ENCODE data around the gene GLIS2. TPM values are rescaled to one million over a fixed set of nuclear protein-coding genes. Genes with fewer than 3 reads are reported as not detected.

Gene GLIS2
- total RNA-seq, 1 experiment from 2014 or later, result 2.1 TPM

GRCh38 chr16:4322121-4323052, 6.5 kb downstream of the GLIS2 start:
- Histone ChIP-seq H3K4me1 (ENCODE audit: insufficient read depth, low read length) (peaks cover 5% of the 10 kb centered on the region; the same call in 1 of the 2 replicates), H3K79me2 (ENCODE audit: low read length) (peaks cover 68% of the 10 kb centered on the region)
- CTCF ChIA-PET, result interaction anchor here (0.6 kb wide), 1 partner anchor 32 kb away, joined by 3 read pairs; no protein-coding TSS in a partner anchor

GRCh38 chr16:4323071-4323844, 7.4 kb downstream of the GLIS2 start:
- H4K20me1 ChIP-seq (ENCODE audit: low read length), result no peaks in the 10 kb centered on the region
- H3K36me3 ChIP-seq (ENCODE audit: low read depth, low read length), result no peaks in the 10 kb centered on the region
- H3F3A ChIP-seq (ENCODE audit: low read length, unreplicated experiment), result no peaks in the 10 kb centered on the region
- no peak overlapping the region for H2AFZ ChIP-seq (ENCODE audit: low read length)
- H3K9me3 ChIP-seq (ENCODE audit: low read length), result no peaks in the 10 kb centered on the region
- POLR2A ChIA-PET (ENCODE audit: unreplicated experiment), result no interaction called here
- no TSS peak for BruUV-seq (replicated peaks)
- H3K4me2 ChIP-seq (ENCODE audit: low read length), result no peak overlapping the region
- H3K9ac ChIP-seq (ENCODE audit: low read length), result no peak overlapping the region
- TF ChIP-seq CTCF (conservative IDR thresholded peaks at IDR 0.05; ENCODE audit: low read depth, low read length) (no peak), EZH2phosphoT487 (IDR thresholded peaks at IDR 0.05; ENCODE audit: borderline replicate concordance, low read length) (no peak), EZH2 (IDR thresholded peaks at IDR 0.05; ENCODE audit: low read length, unreplicated experiment) (no peak)
- ATAC-seq (peak; percentile 49; the same call in 1 of the 2 replicates), DNase-seq (no peak)
- peaks cover 59% of the 10 kb centered on the region for H3K79me2 ChIP-seq (ENCODE audit: low read length)
- intact Hi-C loops (cut with micrococcal nuclease), result no loop called here
- H3K27me3 ChIP-seq (ENCODE audit: low read length), result no peaks in the 10 kb centered on the region
- no peaks in the 10 kb centered on the region for H3K4me1 ChIP-seq (ENCODE audit: insufficient read depth, low read length)
- H3K27ac ChIP-seq (ENCODE audit: low read length), result no peak overlapping the region
- CTCF ChIA-PET, result interaction anchor here (0.6 kb wide), 1 partner anchor 33 kb away, joined by 3 read pairs; no protein-coding TSS in a partner anchor
- no peaks in the 10 kb centered on the region for H3K9me2 ChIP-seq (replicated peaks; ENCODE audit: low read length)
- no peak overlapping the region for H3K4me3 ChIP-seq (ENCODE audit: low read length)

More at GRCh38 chr16:4322121-4323052, 6.5 kb downstream of the GLIS2 start:
- H3K4me3 ChIP-seq (ENCODE audit: low read length), result no peak overlapping the region
- DNase-seq (no peak), ATAC-seq (no peak)
- no peaks in the 10 kb centered on the region for H3F3A ChIP-seq (ENCODE audit: low read length, unreplicated experiment)
- no TSS peak for BruUV-seq (replicated peaks)
- no peaks in the 10 kb centered on the region for H3K9me3 ChIP-seq (ENCODE audit: low read length)
- no peak overlapping the region for H3K4me2 ChIP-seq (ENCODE audit: low read length)
- no peaks in the 10 kb centered on the region for H4K20me1 ChIP-seq (ENCODE audit: low read length)
- no peak overlapping the region for H3K27ac ChIP-seq (ENCODE audit: low read length)
- TF ChIP-seq EZH2 (IDR thresholded peaks at IDR 0.05; ENCODE audit: low read length, unreplicated experiment) (no peak), CTCF (conservative IDR thresholded peaks at IDR 0.05; ENCODE audit: low read depth, low read length) (no peak), EZH2phosphoT487 (IDR thresholded peaks at IDR 0.05; ENCODE audit: borderline replicate concordance, low read length) (no peak)
- no peaks in the 10 kb centered on the region for H3K9me2 ChIP-seq (replicated peaks; ENCODE audit: low read length)
- H3K36me3 ChIP-seq (ENCODE audit: low read depth, low read length), result no peaks in the 10 kb centered on the region
- no peak overlapping the region for H2AFZ ChIP-seq (ENCODE audit: low read length)
- H3K9ac ChIP-seq (ENCODE audit: low read length), result no peak overlapping the region
- intact Hi-C loops (cut with micrococcal nuclease), result no loop called here
- no peaks in the 10 kb centered on the region for H3K27me3 ChIP-seq (ENCODE audit: low read length)
- POLR2A ChIA-PET (ENCODE audit: unreplicated experiment), result no interaction called here
